VCaP (cell line): ENCODE measurements around the gene RAD23A.

Experiments
- H3K27ac ChIP-seq: fragments of 450-650 bp; 2 replicates; pipeline ENCODE4 v1.5.1; 2017
- TF ChIP-seq, protein P1 (sequence below): fragments of 450-650 bp; conservative IDR thresholded peaks from 2 replicates; pipeline ENCODE4 v1.5.1; 2017; ENCODE audit warnings: mild to moderate bottlenecking, moderate library complexity

Gene RAD23A

DNA sequence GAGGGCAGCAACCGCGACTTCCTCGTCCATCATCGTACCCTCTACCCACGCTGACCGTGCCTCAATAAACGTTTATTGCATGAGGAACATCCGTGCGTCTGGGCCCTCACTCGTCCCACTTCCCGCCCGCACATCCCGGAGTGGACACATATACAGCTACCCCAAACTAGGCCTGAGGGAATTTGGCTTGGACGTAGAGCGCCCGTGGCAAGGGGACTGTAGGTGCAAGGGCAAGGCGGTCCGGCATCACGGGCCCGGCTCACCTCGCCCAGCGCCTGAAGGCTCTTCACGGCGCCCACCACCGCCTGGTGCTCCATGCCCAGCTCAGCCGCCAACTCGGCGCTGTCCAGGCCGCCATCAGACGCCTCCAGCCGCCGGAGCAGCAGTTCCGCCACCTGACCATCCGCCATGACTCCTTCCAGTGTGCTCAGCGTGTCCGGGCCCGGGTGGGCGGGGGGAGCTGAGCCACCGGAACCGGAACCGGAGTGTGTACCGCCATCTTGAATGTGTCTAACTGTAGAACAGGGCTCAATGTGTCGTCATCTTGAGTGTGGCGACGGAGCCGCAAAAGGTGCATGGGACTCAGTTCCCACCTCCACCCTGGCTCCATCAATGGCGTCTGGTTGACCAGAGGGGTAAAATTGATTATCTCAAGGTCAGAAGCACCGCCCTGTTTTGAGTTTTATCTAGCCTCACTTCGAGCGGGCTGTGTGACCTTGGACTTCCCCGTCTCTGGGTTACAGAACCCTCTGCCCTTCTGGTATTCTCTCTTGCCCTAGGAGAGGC lies 12.2 kb upstream of the RAD23A start, which contains the start of gene FARSA:
TSS of gene FARSA (minus strand) at position 425 of the 786 bp plus-strand sequence. CDS start at position 410, 15 bp downstream.
- TF ChIP-seq, protein P1, sequence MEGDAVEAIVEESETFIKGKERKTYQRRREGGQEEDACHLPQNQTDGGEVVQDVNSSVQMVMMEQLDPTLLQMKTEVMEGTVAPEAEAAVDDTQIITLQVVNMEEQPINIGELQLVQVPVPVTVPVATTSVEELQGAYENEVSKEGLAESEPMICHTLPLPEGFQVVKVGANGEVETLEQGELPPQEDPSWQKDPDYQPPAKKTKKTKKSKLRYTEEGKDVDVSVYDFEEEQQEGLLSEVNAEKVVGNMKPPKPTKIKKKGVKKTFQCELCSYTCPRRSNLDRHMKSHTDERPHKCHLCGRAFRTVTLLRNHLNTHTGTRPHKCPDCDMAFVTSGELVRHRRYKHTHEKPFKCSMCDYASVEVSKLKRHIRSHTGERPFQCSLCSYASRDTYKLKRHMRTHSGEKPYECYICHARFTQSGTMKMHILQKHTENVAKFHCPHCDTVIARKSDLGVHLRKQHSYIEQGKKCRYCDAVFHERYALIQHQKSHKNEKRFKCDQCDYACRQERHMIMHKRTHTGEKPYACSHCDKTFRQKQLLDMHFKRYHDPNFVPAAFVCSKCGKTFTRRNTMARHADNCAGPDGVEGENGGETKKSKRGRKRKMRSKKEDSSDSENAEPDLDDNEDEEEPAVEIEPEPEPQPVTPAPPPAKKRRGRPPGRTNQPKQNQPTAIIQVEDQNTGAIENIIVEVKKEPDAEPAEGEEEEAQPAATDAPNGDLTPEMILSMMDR = no peak
- peak within 1 kb of the TSS; percentile 87 for H3K27ac ChIP-seq

DNA sequence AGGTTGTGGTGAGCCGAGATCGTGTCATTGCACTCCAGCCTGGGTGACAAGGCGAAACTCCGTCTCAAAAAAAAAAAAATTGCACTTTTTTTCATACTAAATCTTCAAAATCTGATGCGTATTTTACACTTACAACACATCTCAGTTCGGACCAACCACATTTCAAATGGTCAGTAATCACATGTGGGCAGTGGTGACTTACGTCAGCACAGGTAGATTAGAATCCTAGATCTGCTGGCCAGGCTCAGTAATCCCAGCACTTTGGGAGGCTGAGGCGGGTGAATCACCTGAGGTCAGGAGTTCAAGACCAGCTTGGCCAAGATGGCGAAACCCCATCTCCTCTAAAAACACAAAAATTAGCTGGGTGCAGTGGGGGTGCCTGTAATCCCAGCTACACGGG lies 10.6 kb upstream of the RAD23A start:
- TF ChIP-seq, protein P1 = no peak
- H3K27ac ChIP-seq = no peak overlapping the region

DNA sequence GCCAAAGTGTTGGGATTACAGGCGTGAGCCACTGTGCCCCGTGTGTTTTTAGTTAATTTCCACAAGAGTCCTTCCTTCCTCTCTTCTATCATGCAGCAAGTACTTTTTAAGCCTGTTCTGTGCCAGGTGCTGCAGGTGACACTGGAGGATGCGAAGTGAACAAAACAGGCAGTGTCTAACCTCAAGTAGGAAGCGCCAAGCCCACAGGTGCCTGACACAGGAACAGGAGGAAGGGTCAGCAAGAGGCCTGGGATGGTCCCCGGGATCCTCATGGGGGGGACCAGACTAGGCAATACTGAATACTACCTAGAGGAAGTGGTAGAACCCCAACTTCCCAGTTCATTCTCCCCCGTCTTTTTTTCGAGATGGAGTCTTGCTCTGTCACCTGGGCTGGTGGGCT lies 9.1 kb upstream of the RAD23A start:
- TF ChIP-seq, protein P1 = no peak
- H3K27ac ChIP-seq = peak overlapping the region; percentile 96; the same call in 1 of the 2 replicates

DNA sequence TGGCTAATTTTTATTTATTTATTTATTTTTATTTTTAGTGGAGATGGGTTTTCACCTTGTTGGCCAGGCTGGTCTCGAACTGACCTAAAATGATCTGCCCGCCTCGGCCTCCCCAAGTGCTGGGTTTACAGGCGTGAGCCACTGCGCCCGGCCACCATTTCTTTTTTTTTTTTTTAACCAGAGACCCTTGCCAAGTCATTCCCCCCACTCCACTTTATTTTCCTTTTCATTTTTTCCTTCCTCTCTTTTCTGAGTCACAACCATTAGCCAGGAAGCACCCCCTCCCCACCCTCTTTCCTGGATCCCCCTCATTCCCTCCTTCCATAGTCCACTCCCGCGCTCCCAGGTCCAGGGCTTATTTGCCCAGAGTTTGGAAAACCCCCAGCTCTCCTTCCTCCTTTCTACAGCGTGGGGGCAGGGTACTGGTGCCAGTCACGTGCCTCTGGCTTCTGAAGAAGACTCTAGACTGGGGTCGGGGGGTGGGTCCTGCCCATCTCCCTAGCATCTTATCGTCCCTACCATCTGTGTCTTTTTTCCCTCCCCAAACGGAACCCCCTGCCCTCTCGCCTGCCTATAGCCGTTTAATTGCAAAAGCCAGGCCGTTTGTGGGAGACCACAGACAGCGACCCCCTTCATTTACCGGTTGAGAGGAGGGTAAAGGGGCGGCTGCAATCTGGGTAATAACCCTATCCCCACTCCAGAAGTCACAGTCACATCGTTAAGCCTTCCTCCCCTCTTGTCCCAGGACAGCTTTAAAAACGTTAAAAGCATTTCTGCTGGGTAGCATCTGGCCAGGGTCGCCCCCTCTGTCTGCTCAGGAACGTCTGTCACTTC lies 8.4 kb upstream of the RAD23A start:
- TF ChIP-seq, protein P1 = no peak
- peak overlapping the region; percentile 96 for H3K27ac ChIP-seq

DNA sequence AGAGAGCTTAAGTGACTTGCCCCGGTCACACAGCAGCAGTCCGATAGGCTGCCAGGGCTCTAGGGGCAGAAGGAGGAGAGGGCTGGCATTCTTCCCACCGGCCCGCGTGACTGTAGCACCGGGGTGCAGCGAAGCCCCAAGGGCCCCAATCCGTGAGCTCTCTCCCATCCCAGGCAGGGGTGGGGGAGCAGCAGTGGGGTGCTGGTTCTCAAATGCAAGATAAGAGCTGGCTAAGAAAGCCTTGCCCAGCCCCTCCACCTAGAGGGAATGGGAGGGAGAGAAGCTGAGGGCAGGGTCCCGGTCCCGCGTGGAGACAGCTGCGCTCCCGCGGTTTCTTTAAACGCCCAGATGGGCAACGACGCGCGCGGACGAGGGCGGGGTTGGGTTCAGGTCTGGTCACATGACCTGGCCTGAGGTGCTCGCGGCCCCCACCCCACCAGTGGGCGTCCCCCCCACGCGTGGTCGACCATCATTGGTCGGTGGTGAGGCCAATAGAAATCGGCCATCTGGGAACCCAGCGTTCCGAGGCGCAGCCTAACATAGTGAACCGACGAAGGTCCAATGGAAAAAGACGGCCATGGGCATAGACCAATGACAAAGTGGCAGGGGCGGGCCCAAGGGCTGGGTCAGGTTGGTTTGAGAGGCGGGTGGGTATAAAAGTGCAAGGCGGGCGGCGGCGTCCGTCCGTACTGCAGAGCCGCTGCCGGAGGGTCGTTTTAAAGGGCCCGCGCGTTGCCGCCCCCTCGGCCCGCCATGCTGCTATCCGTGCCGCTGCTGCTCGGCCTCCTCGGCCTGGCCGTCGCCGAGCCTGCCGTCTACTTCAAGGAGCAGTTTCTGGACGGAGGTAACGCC lies 7.5 kb upstream of the RAD23A start, which contains the start of gene CALR:
TSS of gene CALR (plus strand) at position 683 of the 852 bp plus-strand sequence. CDS start at position 754, 71 bp downstream.
- H3K27ac ChIP-seq = peak within 1 kb of the TSS; percentile 96
- TF ChIP-seq, protein P1 = no peak

DNA sequence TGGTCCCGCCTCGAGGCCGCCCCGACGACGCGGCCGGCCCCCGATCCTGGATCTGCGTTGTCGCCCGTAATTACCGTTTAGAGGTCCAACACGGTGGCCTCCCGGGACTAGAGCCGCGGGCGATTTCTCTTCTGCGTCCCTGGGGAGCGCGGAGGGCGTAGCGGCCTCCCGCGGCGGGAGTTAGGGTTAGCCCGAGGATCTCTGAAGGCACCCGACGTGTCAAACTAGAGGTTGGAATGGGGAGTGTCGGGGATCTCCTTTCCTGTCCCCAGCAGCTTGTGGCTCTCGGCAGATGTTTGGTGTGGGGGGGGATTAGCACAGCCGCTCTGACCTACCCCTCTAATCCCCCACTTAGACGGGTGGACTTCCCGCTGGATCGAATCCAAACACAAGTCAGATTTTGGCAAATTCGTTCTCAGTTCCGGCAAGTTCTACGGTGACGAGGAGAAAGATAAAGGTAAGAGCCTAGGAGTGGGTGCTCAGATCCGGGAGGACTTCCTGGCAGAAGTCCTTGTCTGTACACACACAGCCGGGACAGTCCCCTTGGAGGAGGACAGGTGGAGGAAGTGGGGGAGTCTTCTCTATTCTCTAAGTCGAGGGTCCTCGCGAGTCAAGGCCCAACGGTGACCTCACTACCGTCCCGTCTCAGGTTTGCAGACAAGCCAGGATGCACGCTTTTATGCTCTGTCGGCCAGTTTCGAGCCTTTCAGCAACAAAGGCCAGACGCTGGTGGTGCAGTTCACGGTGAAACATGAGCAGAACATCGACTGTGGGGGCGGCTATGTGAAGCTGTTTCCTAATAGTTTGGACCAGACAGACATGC lies 6.7 kb upstream of the RAD23A start:
- TF ChIP-seq, protein P1 = no peak
- peak overlapping the region; percentile 96 for H3K27ac ChIP-seq
